Breast epithelium (tissue), 3 donors: ENCODE measurements around the gene FAM240A.

Experiments
- POLR2A ChIP-seq: fragments of 450-650 bp; IDR thresholded peaks from one replicate; pipeline ENCODE4 v1.6.1; 2016; ENCODE audit warnings: antibody characterized with exemption, mild to moderate bottlenecking, moderate library complexity
- POLR2AphosphoS5 ChIP-seq, 3 donors: sonication (generic); formaldehyde crosslinking; IDR thresholded peaks; one replicate each; pipeline ENCODE4 v1.6.1; 2017; ENCODE audit warnings: antibody characterized with exemption in 3 of 3

- TF ChIP-seq POLR2AphosphoS5 (IDR thresholded peaks at IDR 0.05) = no peak
- no peak for TF ChIP-seq POLR2A
These were observed 30.6 kb downstream of the FAM240A start for GRCh38 chr3:46642971-46643370.
